Neural progenitor cell (in vitro differentiated cells): ENCODE measurements around the gene POLE3. TPM values are rescaled to one million over a fixed set of nuclear protein-coding genes. Genes with fewer than 3 reads are reported as not detected.
A peak's percentile ranks its signal among the peaks of the same experiment; 100 is the strongest.

ENCODE experiments used
- DNase-seq: peaks from one replicate; pipeline ENCODE4 v3.0.0-alpha.2; 2016; ENCODE audit warnings: low spot score
- H2AFZ ChIP-seq: fragments of 200-600 bp; sonication (generic); replicated peaks from 2 replicates; pipeline ENCODE4 v1.6.1; 2016; ENCODE audit warnings: antibody characterized with exemption
- H3F3A ChIP-seq: fragments of 200-600 bp; sonication (generic); 2 replicates; pipeline ENCODE4 v1.6.1; 2016; ENCODE audit warnings: antibody characterized with exemption, low read depth
- H3K27ac ChIP-seq: fragments of 200-600 bp; sonication (generic); 2 replicates; pipeline ENCODE4 v1.5.1; 2016; ENCODE audit warnings: mild to moderate bottlenecking
- H3K27me3 ChIP-seq: fragments of 200-600 bp; sonication (generic); 2 replicates; pipeline ENCODE4 v1.6.1; 2016; ENCODE audit warnings: mild to moderate bottlenecking, moderate library complexity
- H3K36me3 ChIP-seq: fragments of 200-600 bp; sonication (generic); 2 replicates; pipeline ENCODE4 v1.5.1; 2016
- H3K4me1 ChIP-seq: fragments of 200-600 bp; sonication (generic); 2 replicates; pipeline ENCODE4 v1.6.1; 2016; ENCODE audit warnings: mixed run types
- H3K4me2 ChIP-seq: fragments of 200-600 bp; sonication (generic); 2 replicates; pipeline ENCODE4 v1.6.1; 2016
- H3K4me3 ChIP-seq: fragments of 200-600 bp; sonication (generic); 2 replicates; pipeline ENCODE4 v1.5.1; 2016
- H3K79me2 ChIP-seq: fragments of 200-600 bp; sonication (generic); 2 replicates; pipeline ENCODE4 v1.6.1; 2016; ENCODE audit warnings: low read depth
- H3K9ac ChIP-seq: fragments of 200-600 bp; sonication (generic); 2 replicates; pipeline ENCODE4 v1.6.1; 2016
- H3K9me3 ChIP-seq: fragments of 200-600 bp; sonication (generic); 2 replicates; pipeline ENCODE4 v1.5.1; 2016; ENCODE audit warnings: low read depth
- H4K20me1 ChIP-seq: fragments of 200-600 bp; sonication (generic); 2 replicates; pipeline ENCODE4 v1.6.1; 2016; ENCODE audit warnings: low read depth
- H3K27ac Mint-ChIP-seq: 3 replicates; pipeline ENCODE4 v1.8.0; 2021; ENCODE audit warnings: mixed read lengths
- H3K27me3 Mint-ChIP-seq: 2 replicates; pipeline ENCODE4 v1.8.0; 2022; ENCODE audit warnings: low read depth, mild to moderate bottlenecking, inconsistent platforms, moderate library complexity, mixed read lengths; ENCODE audit not compliant: insufficient read depth
- H3K36me3 Mint-ChIP-seq: 3 replicates; pipeline ENCODE4 v1.8.0; 2021; ENCODE audit warnings: mixed read lengths
- H3K4me1 Mint-ChIP-seq: 3 replicates; pipeline ENCODE4 v1.8.0; 2021; ENCODE audit warnings: mixed read lengths
- H3K4me3 Mint-ChIP-seq: 3 replicates; pipeline ENCODE4 v1.8.0; 2021; ENCODE audit warnings: mild to moderate bottlenecking, moderate library complexity, mixed read lengths
- H3K9me3 Mint-ChIP-seq: 3 replicates; pipeline ENCODE4 v1.8.0; 2020; ENCODE audit warnings: mixed read lengths
- CTCF ChIP-seq: fragments of 200-600 bp; sonication (generic); IDR thresholded peaks from 2 replicates; pipeline ENCODE4 v1.5.1; 2017; ENCODE audit warnings: antibody characterized with exemption, mild to moderate bottlenecking
- EZH2 ChIP-seq: fragments of 200-600 bp; sonication (generic); IDR thresholded peaks from 2 replicates; pipeline ENCODE4 v1.6.1; 2017; ENCODE audit warnings: antibody characterized with exemption, mild to moderate bottlenecking, moderate library complexity
- EZH2phosphoT487 ChIP-seq: fragments of 200-600 bp; sonication (generic); IDR thresholded peaks from 2 replicates; pipeline ENCODE4 v1.6.1; 2017; ENCODE audit warnings: antibody characterized with exemption
- total RNA-seq: library from RNA; depleted of rRNA; stranded (reverse); fragments of >200 nt; gene quantifications from 2 replicates; pipeline ENCODE4 v1.2.3, GENCODE V29; 2015; ENCODE audit warnings: low replicate concordance

POLE3 gene
- total RNA-seq, 1 donor from 2014 or later: 57.8 TPM

- no peak overlapping the region for H3K27ac ChIP-seq
- H4K20me1 ChIP-seq: no peaks in the 10 kb centered on the region
- H3F3A ChIP-seq: no peaks in the 10 kb centered on the region
- H3K4me2 ChIP-seq: peak overlapping the region; percentile 55
- peak overlapping the region; percentile 43 for H3K27ac Mint-ChIP-seq
- H3K36me3 Mint-ChIP-seq: no peaks in the 10 kb centered on the region
- TF ChIP-seq EZH2 (no peak), CTCF (no peak), EZH2phosphoT487 (no peak)
- no peaks in the 10 kb centered on the region for H3K27me3 Mint-ChIP-seq
- no peaks in the 10 kb centered on the region for H3K9me3 ChIP-seq
- peaks cover 8% of the 10 kb centered on the region for H3K4me1 ChIP-seq
- no peak overlapping the region for H3K4me3 Mint-ChIP-seq
- H2AFZ ChIP-seq: peak overlapping the region; percentile 98
- peak; percentile 14 for DNase-seq
- no peak overlapping the region for H3K9ac ChIP-seq
- H3K36me3 ChIP-seq: no peaks in the 10 kb centered on the region
- no peak overlapping the region for H3K4me3 ChIP-seq
- H3K4me1 Mint-ChIP-seq: peaks cover 18% of the 10 kb centered on the region
- no peaks in the 10 kb centered on the region for H3K79me2 ChIP-seq
- H3K9me3 Mint-ChIP-seq: no peaks in the 10 kb centered on the region
- H3K27me3 ChIP-seq: no peaks in the 10 kb centered on the region
These were observed 14.6 kb upstream of the POLE3 start for GRCh38 chr9:113425072-113425471.

- H3K27me3 ChIP-seq: no peaks in the 10 kb centered on the region
- no peak overlapping the region for H2AFZ ChIP-seq
- TF ChIP-seq EZH2phosphoT487 (no peak), CTCF (no peak), EZH2 (no peak)
- Mint-ChIP-seq H3K36me3 (no peaks in the 10 kb centered on the region), H3K9me3 (no peaks in the 10 kb centered on the region), H3K27ac (no peak overlapping the region), H3K4me3 (no peak overlapping the region), H3K27me3 (no peaks in the 10 kb centered on the region), H3K4me1 (peaks cover 18% of the 10 kb centered on the region)
- no peaks in the 10 kb centered on the region for H4K20me1 ChIP-seq
- H3F3A ChIP-seq: no peaks in the 10 kb centered on the region
- DNase-seq: no peak
- no peak overlapping the region for H3K4me3 ChIP-seq
- H3K79me2 ChIP-seq: no peaks in the 10 kb centered on the region
- H3K36me3 ChIP-seq: no peaks in the 10 kb centered on the region
- no peak overlapping the region for H3K4me2 ChIP-seq
- no peak overlapping the region for H3K9ac ChIP-seq
- no peaks in the 10 kb centered on the region for H3K9me3 ChIP-seq
- no peak overlapping the region for H3K27ac ChIP-seq
- peaks cover 10% of the 10 kb centered on the region for H3K4me1 ChIP-seq
These were observed 11.3 kb upstream of the POLE3 start for GRCh38 chr9:113421726-113422125.

GRCh38 chr9:113417370-113417769 is 6.9 kb upstream of the POLE3 start:
- H3K79me2 ChIP-seq: no peaks in the 10 kb centered on the region
- Mint-ChIP-seq H3K36me3 (no peaks in the 10 kb centered on the region), H3K4me3 (no peak overlapping the region), H3K27me3 (no peaks in the 10 kb centered on the region), H3K27ac (no peak overlapping the region), H3K9me3 (no peaks in the 10 kb centered on the region), H3K4me1 (peaks cover 7% of the 10 kb centered on the region)
- peaks cover 7% of the 10 kb centered on the region for H3K4me1 ChIP-seq
- H2AFZ ChIP-seq: no peak overlapping the region
- H3K9ac ChIP-seq: no peak overlapping the region
- no peaks in the 10 kb centered on the region for H3K36me3 ChIP-seq
- TF ChIP-seq EZH2 (no peak), CTCF (no peak), EZH2phosphoT487 (no peak)
- no peak for DNase-seq
- H4K20me1 ChIP-seq: no peaks in the 10 kb centered on the region
- H3K27me3 ChIP-seq: no peaks in the 10 kb centered on the region
- no peaks in the 10 kb centered on the region for H3K9me3 ChIP-seq
- peaks cover 5% of the 10 kb centered on the region for H3F3A ChIP-seq
- H3K4me3 ChIP-seq: no peak overlapping the region
- H3K4me2 ChIP-seq: no peak overlapping the region
- no peak overlapping the region for H3K27ac ChIP-seq
